GM12865 (cell line): ENCODE data around the gene LRP1.

Experiments used
- DNase-seq: peaks from one replicate; pipeline ENCODE4 v3.0.0; 2010; ENCODE audit warnings: low read depth
- H3K4me3 ChIP-seq: 2 replicates; pipeline ENCODE4 v1.5.1; 2011; ENCODE audit warnings: mild to moderate bottlenecking, low read depth, low read length, control low read depth
- CTCF ChIP-seq: IDR thresholded peaks from 2 replicates; pipeline ENCODE4 v1.5.1; 2011; ENCODE audit warnings: low read length, control low read depth, low read depth, inconsistent platforms; ENCODE audit not compliant: insufficient read depth; ENCODE audit errors: missing control alignments

Gene LRP1

GRCh38 chr12:57094208-57095160 lies 33.8 kb upstream of the LRP1 start:
- TF ChIP-seq CTCF: no peak
- no peak overlapping the region for H3K4me3 ChIP-seq
- no peak for DNase-seq

GRCh38 chr12:57095440-57095839 lies 32.8 kb upstream of the LRP1 start:
- no peak overlapping the region for H3K4me3 ChIP-seq
- DNase-seq: no peak
- TF ChIP-seq CTCF: no peak

GRCh38 chr12:57096099-57096572 lies 32.1 kb upstream of the LRP1 start:
- H3K4me3 ChIP-seq: no peak overlapping the region
- no peak for DNase-seq
- no peak for TF ChIP-seq CTCF

- H3K4me3 ChIP-seq: no peak overlapping the region
- no peak for DNase-seq
- TF ChIP-seq CTCF: no peak
Measured at GRCh38 chr12:57096748-57097553, 31.3 kb upstream of the LRP1 start.

GRCh38 chr12:57097554-57097835 lies 30.8 kb upstream of the LRP1 start:
- DNase-seq: no peak
- TF ChIP-seq CTCF: no peak
- no peak overlapping the region for H3K4me3 ChIP-seq

GRCh38 chr12:57098546-57098945 lies 29.7 kb upstream of the LRP1 start:
- H3K4me3 ChIP-seq: no peak overlapping the region
- TF ChIP-seq CTCF: no peak
- DNase-seq: no peak
